Activated effector memory CD4-positive, alpha-beta T cell treated with Interleukin-2 at 50 U/mL for 16 hours (primary cell): ENCODE data around the gene SERPIND1.

ENCODE experiments used
- DNase-seq: peaks from one replicate; pipeline ENCODE4 v3.0.0-alpha.2; 2020

The SERPIND1 gene

GRCh38 chr22:20776624-20777405 is 2.9 kb downstream of the SERPIND1 start:
- DNase-seq = no peak

GRCh38 chr22:20777420-20778177 is 3.7 kb downstream of the SERPIND1 start:
- DNase-seq = no peak

- DNase-seq = no peak
Observed at GRCh38 chr22:20779014-20779817, 5.3 kb downstream of the SERPIND1 start.

GRCh38 chr22:20779818-20780158 is 5.9 kb downstream of the SERPIND1 start:
- DNase-seq = no peak

GRCh38 chr22:20781272-20781990 is 7.5 kb downstream of the SERPIND1 start:
- DNase-seq = no peak

GRCh38 chr22:20782083-20782482 is 8.2 kb downstream of the SERPIND1 start:
- DNase-seq = no peak

- DNase-seq = no peak
Observed at GRCh38 chr22:20782596-20783299, 8.8 kb downstream of the SERPIND1 start.

GRCh38 chr22:20783300-20783673 is 9.4 kb downstream of the SERPIND1 start:
- DNase-seq = no peak

GRCh38 chr22:20783844-20784723 is 10.2 kb downstream of the SERPIND1 start:
- DNase-seq = no peak

GRCh38 chr22:20785415-20785814 is 11.5 kb downstream of the SERPIND1 start:
- DNase-seq = no peak

- DNase-seq = no peak
Observed at GRCh38 chr22:20786048-20786447, 12.1 kb downstream of the SERPIND1 start.

GRCh38 chr22:20786536-20786979 is 12.6 kb downstream of the SERPIND1 start:
- DNase-seq = no peak

- no peak for DNase-seq
Observed at GRCh38 chr22:20787223-20787622, 13.3 kb downstream of the SERPIND1 start.

GRCh38 chr22:20787746-20788626 is 14.1 kb downstream of the SERPIND1 start:
- no peak for DNase-seq

GRCh38 chr22:20788627-20789344 is 14.9 kb downstream of the SERPIND1 start:
- DNase-seq = no peak

- DNase-seq = no peak
Observed at GRCh38 chr22:20792221-20792965, 18.5 kb downstream of the SERPIND1 start.

GRCh38 chr22:20792966-20793728 is 19.2 kb downstream of the SERPIND1 start:
- DNase-seq = no peak
